Stimulated activated CD4-positive, alpha-beta T cell treated with anti-CD3 and anti-CD28 coated beads, Interleukin-4, amount 100 ng/mL, for 24 hours (primary cell): Measurements from ENCODE around the gene OPN3.

ENCODE experiments used
- DNase-seq: peaks from one replicate; pipeline ENCODE4 v3.0.0-alpha.2; 2020

The OPN3 gene

DNA sequence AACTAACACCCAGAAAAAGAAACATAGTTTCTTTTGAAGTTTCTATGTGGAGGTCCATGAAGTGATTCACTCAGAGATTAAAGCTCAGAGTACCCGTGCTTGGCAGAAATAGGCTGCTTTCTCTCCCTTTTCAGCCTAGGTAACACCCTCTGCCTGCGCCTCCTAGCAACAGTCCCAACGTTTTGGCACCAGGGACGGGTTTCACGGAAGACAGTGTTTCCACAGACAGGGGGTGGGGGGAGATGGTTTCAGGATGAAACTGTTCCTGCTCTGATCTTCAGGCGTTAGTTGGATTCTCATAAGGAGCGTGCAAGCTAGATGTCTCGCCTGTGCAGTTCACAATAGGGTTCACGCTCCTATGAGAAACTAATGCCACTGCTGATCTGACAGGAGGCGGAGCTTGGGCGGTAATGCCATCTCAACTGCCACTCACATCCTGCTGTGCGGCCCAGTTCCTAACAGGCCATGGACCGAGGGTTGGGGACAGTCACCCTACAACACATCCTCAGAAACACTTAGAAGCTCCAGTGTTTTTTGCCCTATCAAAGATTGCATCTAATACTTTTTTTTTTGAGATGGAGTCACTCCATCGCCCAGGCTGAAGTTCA is 53.2 kb downstream of the OPN3 start:
- no peak for DNase-seq

DNA sequence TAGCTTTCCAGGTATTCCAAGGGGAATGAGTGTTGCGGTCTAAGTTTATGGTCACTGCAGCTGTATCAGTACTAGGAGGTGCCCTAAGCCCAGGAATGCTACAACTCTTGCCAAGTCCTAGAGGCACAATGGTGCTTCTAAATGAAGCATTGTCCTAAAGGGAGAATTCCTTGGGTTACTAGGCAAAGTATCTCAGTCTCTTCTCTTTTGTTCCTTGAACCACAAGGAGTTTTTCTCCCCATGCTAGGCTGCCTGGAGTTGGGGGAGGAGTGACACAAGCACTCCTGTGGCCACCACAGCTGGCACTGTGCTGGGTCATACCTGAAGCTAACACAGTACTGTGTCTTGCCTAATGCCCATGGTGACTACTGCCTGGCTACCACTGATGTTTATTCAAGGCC is 57.2 kb downstream of the OPN3 start:
- DNase-seq, result no peak

DNA sequence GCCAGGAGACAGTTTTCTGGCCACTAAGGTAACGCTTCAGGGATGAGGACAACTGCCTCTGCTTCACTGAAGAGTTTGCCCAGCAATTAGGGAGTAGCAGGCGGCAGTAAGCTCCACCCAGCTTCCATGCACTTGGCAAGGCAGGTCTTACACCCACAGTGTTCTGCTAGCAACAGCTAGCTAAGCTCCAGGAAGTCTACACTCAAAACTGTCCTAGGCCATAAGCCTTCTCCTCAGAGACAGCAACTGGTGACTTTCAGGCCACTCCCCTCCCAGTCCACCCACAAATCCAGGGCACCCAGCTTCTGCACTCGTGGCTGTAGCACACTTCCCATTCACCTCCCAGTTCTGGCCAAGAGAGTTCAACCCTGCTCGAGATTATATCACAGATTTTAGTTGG is 60.7 kb downstream of the OPN3 start:
- no peak for DNase-seq

DNA sequence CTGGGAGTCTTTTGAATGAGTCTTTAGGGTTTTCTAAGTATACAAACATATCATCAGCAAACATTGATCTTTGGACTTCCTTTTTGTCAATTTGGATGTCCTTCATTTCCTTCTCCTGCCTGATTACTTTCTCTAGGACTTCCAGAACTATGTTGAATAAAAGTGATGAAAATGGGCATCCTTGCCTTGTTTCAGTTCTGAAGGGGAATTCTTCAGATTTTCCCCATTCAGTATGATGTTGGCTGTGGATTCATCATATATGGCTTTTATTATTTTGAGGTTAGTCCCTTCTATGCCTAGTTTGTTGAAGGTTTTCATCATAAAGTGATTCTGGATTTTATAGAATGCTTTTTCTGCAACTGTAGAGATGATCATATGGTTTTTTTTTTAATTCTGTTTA is 66.0 kb downstream of the OPN3 start:
- DNase-seq, result no peak

DNA sequence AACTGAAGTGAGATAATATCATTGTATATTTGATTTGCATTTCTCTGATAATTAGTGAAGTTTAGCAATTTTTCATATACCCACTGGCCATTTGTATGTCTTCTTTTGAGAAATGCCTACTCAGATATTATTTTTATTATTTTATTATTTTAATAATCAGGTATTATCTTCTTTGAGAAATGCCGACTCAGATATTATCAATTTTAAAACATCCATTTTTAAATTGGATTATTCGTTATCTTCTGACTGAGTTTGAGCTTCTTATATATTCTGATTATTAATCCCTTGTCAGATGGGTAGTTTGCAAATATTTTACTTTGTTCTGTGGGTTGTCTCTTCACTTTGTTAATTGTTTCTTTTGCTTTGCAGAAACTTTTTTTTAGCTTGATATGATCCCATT is 70.3 kb downstream of the OPN3 start:
- DNase-seq, result no peak

DNA sequence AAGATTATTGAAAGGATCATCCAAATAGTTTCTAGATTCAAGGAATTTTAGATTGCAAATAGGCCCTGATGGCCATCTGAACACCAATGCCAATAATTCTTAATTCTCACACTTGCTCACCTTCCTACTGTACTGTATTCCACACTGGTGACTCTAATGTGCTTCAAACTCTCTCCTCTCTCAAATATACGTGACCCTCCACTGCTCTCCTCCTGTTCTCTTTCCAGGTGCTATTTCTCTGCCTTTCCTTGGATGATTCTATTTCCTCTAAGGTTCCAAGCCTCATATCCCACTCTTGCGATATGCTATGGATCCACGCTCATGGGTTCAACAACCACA is 79.4 kb downstream of the OPN3 start:
- DNase-seq, result no peak

DNA sequence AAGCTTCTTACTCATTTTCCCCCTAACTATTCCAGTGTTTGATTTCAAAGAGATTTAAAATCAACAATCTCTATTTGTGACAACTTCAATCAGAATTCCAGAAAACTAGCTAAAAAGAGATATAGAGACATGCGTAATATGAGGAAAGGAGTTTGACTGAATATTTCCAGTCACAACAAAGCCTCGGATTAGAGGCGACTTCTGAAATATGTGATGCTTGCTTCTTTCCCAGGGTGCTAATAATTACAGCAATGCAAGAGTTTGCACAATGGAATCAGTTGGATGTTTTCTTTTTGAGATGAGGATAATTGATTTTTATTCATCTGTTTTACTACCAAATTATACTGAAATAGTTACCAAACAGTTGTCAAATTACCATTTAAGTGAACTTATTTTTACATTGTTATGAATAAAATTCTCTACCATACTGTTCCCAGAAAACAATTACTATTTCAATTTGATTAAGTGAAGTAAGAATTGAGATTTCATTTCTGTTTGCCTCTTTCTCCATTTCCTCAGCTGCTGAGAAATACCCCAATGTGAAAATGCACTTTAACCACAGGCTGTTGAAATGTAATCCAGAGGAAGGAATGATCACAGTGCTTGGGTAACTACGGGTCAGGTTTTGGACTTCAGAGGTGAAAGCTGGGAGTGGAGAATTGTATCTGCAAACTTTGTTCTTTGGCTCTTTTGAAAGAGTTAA is 79.9 kb downstream of the OPN3 start:
- DNase-seq, result no peak

DNA sequence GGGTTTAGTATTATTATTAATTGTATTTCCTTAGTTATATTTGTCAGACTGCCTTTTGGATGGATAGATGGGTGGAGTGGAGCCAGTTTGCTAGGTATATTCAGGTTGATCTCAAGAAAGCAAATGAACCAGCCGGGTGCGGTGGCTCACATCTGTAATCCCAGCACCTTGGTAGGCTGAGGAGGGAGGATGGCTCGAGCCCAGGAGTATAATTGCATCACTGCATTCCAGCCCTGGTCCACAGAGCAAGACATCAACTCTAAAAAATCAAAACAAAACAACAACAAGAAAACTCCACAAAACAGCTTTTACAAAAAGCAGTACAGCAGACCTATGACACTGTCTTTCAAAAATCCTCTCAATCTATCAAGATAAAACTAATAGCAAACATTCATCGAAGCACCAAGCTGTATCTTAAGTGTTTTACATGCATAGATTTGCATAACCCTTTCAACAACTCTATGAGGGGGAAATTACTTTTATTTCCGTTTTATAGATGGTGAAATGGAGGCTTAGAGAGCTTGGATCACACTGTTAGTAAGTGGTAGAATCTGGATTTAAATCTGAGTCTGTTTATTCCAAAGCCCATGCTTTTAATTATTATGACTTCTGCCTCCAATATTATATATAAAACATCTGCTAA is 82.5 kb downstream of the OPN3 start:
- no peak for DNase-seq

DNA sequence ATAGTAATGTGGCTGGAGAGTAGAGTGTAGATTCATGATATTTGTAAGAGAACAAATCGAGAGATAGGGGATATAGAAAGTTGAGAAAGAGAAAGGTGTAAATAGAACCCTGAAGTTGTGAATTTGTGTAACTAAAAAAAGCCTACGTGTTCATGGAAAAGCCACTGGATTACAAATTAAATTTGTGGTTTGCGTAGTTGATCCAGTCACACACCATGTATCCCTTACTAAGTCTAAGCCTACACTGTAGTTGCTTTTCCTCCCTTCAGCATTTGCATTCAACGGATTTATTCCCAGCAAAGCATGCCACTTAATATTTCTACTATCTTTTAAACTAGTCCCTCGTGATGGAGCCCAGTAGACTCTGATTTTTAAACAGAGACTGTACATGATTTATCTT is 83.1 kb downstream of the OPN3 start:
- no peak for DNase-seq

DNA sequence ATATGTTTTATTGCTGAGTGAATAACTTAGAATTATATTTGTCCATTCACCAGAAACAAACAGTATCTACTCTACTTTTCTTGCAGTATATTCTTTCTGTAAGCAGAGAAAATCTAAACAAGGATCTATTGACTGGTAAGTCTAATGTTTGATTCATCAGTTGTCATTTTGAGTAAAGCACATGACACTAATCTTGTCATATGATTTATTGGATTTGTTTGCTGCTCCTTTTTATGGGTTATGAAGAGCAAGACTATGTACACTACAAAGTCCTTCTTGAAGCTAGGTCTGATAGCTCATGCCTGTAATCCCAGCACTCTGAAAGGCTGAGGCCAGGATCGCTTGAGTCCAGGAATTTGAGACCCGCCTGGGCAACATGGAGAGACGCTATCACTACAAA is 84.6 kb downstream of the OPN3 start:
- DNase-seq, result no peak

DNA sequence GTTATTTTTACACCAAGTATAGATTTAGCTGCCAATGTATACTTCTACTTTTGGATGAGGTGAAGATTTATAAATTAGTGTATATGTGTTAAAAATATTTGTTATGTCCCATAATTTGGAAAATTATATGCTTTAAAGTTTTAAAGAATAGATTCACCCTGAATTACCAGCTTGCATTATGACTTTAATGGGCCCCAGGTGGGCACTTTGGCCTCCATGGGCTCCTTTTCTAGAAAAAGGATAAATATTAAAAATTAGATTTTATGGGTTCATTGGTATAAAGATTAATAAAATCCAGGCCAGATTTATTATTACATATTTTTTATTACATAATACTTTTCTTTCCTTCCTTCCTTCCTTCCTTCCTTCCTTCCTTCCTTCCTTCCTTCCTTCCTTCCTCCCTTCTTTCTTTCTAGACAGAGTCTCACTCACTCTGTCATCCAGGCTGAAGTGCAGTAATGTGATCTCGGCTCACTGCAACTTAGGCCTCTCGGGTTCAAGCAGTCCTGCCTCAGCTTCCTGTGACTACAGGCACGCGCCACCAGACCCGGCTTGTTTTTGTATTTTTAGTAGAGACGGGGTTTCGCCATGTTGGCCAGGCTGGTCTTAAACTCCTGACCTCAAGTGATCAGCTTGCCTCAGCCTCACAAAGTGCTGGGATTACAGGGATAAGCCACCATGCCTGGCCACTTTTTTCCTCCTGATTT is 86.1 kb downstream of the OPN3 start:
- no peak for DNase-seq

DNA sequence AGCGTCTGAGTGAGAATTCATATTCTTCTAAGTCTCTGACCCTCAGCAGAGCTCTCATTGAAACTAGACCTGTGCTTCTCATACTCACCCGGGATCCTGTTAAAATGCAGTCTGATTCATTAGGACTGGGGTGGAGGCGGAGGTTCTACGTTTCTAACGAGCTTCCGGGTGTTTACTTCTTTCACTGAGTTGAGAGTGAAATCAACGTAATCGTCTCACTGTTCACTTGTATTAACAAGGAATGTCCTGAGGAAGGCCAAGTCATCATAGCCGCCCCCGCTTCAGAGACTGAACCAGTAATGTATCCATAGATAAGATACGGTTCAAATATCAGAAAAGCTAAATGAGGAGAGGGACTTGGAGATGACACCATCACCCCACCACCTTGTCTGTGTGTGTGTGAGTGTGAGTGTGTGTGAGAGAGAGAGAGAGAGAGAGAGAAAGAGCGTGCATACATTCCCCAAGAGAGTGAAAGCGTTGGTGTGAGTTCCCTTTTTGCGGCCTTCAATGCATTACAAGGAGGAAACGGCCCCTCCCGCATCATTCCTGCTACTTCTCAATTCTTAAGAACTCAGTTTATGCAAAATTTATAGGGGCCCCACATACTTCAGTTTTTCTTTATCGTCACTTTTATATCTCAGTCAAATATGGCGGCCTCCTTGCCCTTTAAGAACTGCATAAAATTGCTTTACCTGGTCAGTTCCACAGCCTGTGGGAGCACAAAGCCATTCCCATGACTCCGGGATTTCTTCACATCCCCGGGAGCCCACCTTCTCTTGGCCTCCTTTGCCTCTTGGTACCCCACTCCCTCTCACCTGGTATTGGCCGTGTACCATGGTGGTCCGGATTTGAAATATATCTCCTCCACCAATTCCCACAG is 88.2 kb downstream of the OPN3 start:
- DNase-seq, result peak; percentile 57

DNA sequence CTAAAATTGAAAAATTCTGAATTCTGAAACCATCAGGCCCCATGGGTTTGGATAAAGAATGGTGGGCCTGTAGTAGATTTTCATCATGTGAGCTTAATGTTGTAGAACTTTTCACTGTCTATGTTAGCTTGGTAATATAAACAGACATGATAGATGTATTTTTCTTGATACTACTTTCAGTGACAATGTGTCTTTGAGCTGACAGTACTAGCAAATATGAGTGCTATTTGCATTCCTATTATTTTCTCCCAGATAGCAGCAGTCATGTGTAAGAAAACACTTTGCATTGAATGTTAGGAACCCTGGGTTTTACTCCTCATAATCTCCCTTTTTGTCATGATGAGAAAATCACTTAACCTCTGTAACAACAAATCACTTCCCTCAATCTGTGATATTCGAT is 89.9 kb downstream of the OPN3 start:
- DNase-seq, result no peak

DNA sequence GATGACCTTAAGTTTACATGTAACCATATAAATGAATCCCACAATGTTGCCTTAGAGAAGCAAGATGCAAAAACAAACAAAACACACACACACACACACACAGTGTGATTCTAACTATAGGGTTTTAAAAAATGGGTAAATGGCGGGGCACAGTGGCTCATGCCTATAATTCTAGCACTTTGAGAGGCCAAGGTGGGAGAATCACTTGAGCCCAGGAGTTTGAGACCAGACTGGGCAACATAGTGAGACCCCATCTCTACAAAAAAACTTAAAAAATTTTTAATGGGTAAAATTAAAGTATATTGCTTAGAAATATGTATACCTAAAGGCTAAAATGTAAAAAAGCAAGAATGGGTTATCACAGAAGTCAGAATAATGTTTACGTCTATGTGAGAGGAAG is 92.2 kb downstream of the OPN3 start:
- DNase-seq, result no peak
